RWPE2 (cell line): ENCODE measurements around the gene PLCL1.

Experiments used
- ATAC-seq: fragments of 200-7000 bp; cut with Tn5 transposase; 3 replicates; pipeline ENCODE4 v1.9.1; 2021; ENCODE audit warnings: low read depth
- DNase-seq: peaks from one replicate; pipeline ENCODE4 v3.0.0-alpha.2; 2020; ENCODE audit warnings: low spot score
- H3K27ac ChIP-seq: fragments of 450-650 bp; 2 replicates; pipeline ENCODE4 v1.5.1; 2017; ENCODE audit warnings: mild to moderate bottlenecking; ENCODE audit not compliant: poor library complexity, severe bottlenecking
- H3K27me3 ChIP-seq: fragments of 250-450 bp; sonication (Bioruptor Pico); 2 replicates; pipeline ENCODE4 v1.5.1; 2021; ENCODE audit warnings: mild to moderate bottlenecking, moderate library complexity; ENCODE audit not compliant: insufficient read depth, poor library complexity, severe bottlenecking
- H3K36me3 ChIP-seq: fragments of 250-450 bp; sonication (Bioruptor Pico); 2 replicates; pipeline ENCODE4 v1.5.1; 2020; ENCODE audit warnings: low read depth, mild to moderate bottlenecking, moderate library complexity
- H3K4me1 ChIP-seq: fragments of 250-450 bp; sonication (Bioruptor Pico); 2 replicates; pipeline ENCODE4 v1.5.1; 2021; ENCODE audit warnings: mild to moderate bottlenecking, moderate library complexity; ENCODE audit not compliant: insufficient read depth, poor library complexity, severe bottlenecking
- H3K4me3 ChIP-seq: fragments of 250-450 bp; sonication (Bioruptor Pico); 2 replicates; pipeline ENCODE4 v1.5.1; 2021; ENCODE audit warnings: mild to moderate bottlenecking, moderate library complexity; ENCODE audit not compliant: severe bottlenecking
- H3K9me3 ChIP-seq: fragments of 250-450 bp; sonication (Bioruptor Pico); 2 replicates; pipeline ENCODE4 v1.5.1; 2021; ENCODE audit warnings: mild to moderate bottlenecking, moderate library complexity; ENCODE audit not compliant: severe bottlenecking
- CTCF ChIP-seq: fragments of 450-650 bp; IDR thresholded peaks from one replicate; pipeline ENCODE4 v1.5.1; 2017; ENCODE audit warnings: mild to moderate bottlenecking, moderate library complexity; ENCODE audit not compliant: poor library complexity, severe bottlenecking

PLCL1 gene

DNA sequence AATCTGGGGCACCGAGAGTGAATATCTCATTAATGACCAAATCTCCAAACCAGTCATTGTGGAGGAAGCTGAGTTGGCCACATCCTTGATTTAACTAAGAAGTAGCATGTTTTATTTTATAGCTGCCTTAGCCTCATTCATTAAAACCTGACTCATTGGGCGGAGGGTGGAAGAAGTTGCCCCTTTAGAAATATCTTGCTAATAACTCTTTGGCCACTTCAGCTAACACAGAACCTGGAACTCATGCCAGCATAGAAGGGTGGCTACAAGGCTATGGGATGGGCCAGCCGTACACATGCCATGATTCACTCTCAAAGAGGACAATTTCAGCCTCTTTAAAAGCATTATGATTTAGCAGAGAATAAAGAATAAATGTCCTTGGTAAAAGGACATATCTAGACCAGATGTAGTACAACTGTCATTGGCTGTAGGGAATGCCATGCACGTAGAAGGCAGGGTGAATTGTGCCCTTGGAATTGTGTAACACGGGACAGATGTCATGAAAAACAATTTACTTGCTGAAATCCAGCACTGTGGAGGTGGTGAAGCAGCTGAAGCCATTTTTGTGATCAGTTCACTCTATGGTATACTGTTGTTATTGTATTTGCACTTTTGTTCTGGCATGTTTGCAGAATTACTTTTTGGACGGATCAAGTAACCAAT lies 330.0 kb downstream of the PLCL1 start:
- H3K36me3 ChIP-seq: no peaks in the 10 kb centered on the region
- H3K4me1 ChIP-seq: no peaks in the 10 kb centered on the region
- H3K27me3 ChIP-seq: no peaks in the 10 kb centered on the region
- no peaks in the 10 kb centered on the region for H3K9me3 ChIP-seq
- DNase-seq (no peak), ATAC-seq (no peak)
- no peak overlapping the region for H3K27ac ChIP-seq
- no peak overlapping the region for H3K4me3 ChIP-seq
- no peak for TF ChIP-seq CTCF

DNA sequence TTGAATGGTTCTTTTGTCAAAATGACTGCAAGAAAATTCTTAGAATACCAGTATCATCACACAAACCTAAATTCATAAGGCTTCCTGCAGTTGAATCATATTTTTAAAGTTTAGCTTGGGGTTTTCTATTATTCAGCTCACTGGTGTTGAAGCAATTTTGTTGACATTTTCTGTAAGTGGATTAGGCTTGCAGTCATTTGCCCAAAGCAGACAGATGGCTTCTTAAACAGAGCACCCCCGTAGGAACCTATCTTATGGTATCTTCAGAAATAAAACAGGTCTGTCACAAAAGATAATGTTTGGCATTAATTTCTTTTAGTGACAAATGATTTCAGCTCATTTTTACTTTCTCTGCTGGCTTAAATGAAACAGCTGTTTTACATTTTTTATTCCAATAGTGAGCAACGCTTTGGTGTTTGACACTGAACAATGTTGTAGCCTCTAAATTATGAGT lies 331.1 kb downstream of the PLCL1 start:
- Histone ChIP-seq H3K4me3 (no peak overlapping the region), H3K36me3 (no peaks in the 10 kb centered on the region), H3K27ac (no peak overlapping the region), H3K9me3 (no peaks in the 10 kb centered on the region), H3K4me1 (no peaks in the 10 kb centered on the region), H3K27me3 (no peaks in the 10 kb centered on the region)
- ATAC-seq (no peak), DNase-seq (no peak)
- TF ChIP-seq CTCF: no peak

- no peak for TF ChIP-seq CTCF
- DNase-seq (no peak), ATAC-seq (no peak)
- no peaks in the 10 kb centered on the region for H3K4me1 ChIP-seq
- H3K36me3 ChIP-seq: no peaks in the 10 kb centered on the region
- no peaks in the 10 kb centered on the region for H3K9me3 ChIP-seq
- no peaks in the 10 kb centered on the region for H3K27me3 ChIP-seq
- no peak overlapping the region for H3K27ac ChIP-seq
- no peak overlapping the region for H3K4me3 ChIP-seq
Measured at GRCh38 chr2:198136142-198136541, 331.7 kb downstream of the PLCL1 start.

DNA sequence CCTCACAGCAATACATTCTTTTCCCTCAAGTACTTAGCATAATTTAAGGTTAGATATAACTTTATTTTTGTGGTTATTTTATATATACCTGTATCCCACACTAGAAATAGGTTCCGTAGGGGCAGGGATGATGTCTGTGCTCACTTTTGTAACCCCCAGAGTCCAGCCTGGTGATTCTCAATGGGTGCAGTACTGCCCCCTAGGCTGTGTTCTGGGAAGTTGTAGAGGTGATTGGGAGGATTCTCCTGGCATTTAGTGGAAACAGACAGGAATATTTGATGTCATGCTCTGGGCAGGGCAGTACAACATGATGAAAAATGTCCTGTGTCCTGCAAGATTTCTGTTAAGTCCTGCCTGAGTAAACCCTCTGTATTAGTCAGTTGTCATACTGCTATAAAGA lies 333.3 kb downstream of the PLCL1 start:
- no peak for DNase-seq
- no peak for TF ChIP-seq CTCF
- Histone ChIP-seq H3K4me1 (no peaks in the 10 kb centered on the region), H3K27ac (no peak overlapping the region), H3K36me3 (no peaks in the 10 kb centered on the region), H3K27me3 (no peaks in the 10 kb centered on the region), H3K4me3 (no peak overlapping the region), H3K9me3 (no peaks in the 10 kb centered on the region)
- ATAC-seq: no peak

DNA sequence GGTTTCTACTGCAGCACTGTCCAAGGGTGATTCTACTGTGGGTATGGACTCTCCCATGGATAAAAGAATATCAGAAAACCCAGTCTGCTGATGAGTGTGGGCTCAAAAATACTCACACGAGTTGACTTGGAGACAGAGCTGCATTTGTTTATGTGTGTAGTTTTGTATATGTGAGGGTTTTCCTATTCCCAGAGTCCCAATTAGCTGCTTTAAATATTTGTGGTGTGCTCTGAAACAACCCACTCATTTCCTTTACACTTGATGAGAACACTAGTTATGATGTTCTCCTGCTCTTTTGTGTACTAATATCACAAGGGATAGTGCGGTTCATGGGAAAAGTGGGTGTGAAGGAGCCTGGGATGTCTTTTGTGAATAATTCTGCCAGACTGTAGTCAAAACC lies 337.3 kb downstream of the PLCL1 start:
- H3K36me3 ChIP-seq: no peaks in the 10 kb centered on the region
- no peak for DNase-seq
- no peak overlapping the region for H3K4me3 ChIP-seq
- H3K27me3 ChIP-seq: no peaks in the 10 kb centered on the region
- no peak overlapping the region for H3K27ac ChIP-seq
- ATAC-seq: no peak
- H3K4me1 ChIP-seq: no peaks in the 10 kb centered on the region
- no peak for TF ChIP-seq CTCF
- no peaks in the 10 kb centered on the region for H3K9me3 ChIP-seq
